ENCODE data around the gene DOK7.
"Not testable (repeated sequence)": the region's sequence is repeated elsewhere in the genome, so short reads cannot be mapped to it uniquely, and the experiment has no call there.

Gene DOK7

GRCh38 chr4:3532751-3533422 lies 69.8 kb downstream of the DOK7 start:
- FAIRE-seq (no peak), DNase-seq (ENCODE audit: insufficient read length, low spot score) (no peak)
- TF ChIP-seq POU2F2 (IDR thresholded peaks at IDR 0.05; ENCODE audit: low read depth, low read length): no peak
- no peak for TF ChIP-seq SPI1 (IDR thresholded peaks at IDR 0.05; ENCODE audit: low read depth, low read length)
- no peak for TF ChIP-seq POLR2AphosphoS5 (IDR thresholded peaks at IDR 0.05; ENCODE audit: low read depth, low read length)
- no peak for TF ChIP-seq PAX5 (IDR thresholded peaks at IDR 0.05; ENCODE audit: insufficient read depth, low read length, severe bottlenecking)
- no peak for TF ChIP-seq TAF1 (IDR thresholded peaks at IDR 0.05; ENCODE audit: low read depth, low read length)
- no peak for TF ChIP-seq POLR2A (IDR thresholded peaks at IDR 0.05; ENCODE audit: low read depth, low read length)

- FAIRE-seq (no peak), DNase-seq (ENCODE audit: insufficient read length, low spot score) (no peak)
- TF ChIP-seq TAF1 (IDR thresholded peaks at IDR 0.05; ENCODE audit: low read depth, low read length) (no peak), POLR2AphosphoS5 (IDR thresholded peaks at IDR 0.05; ENCODE audit: low read depth, low read length) (no peak), POLR2A (IDR thresholded peaks at IDR 0.05; ENCODE audit: low read depth, low read length) (no peak), PAX5 (IDR thresholded peaks at IDR 0.05; ENCODE audit: insufficient read depth, low read length, severe bottlenecking) (no peak), POU2F2 (IDR thresholded peaks at IDR 0.05; ENCODE audit: low read depth, low read length) (no peak), SPI1 (IDR thresholded peaks at IDR 0.05; ENCODE audit: low read depth, low read length) (no peak)
Observed at GRCh38 chr4:3533423-3533820, 70.3 kb downstream of the DOK7 start.

- not testable (repeated sequence) for DNase-seq (ENCODE audit: insufficient read length, low spot score); FAIRE-seq
Observed at GRCh38 chr4:3535812-3536211, 72.7 kb downstream of the DOK7 start.

GRCh38 chr4:3538906-3539305 lies 75.8 kb downstream of the DOK7 start:
- not testable (repeated sequence) for DNase-seq (ENCODE audit: insufficient read length, low spot score); FAIRE-seq

GRCh38 chr4:3543415-3543814 lies 80.3 kb downstream of the DOK7 start:
- not testable (repeated sequence) for FAIRE-seq

More at GRCh38 chr4:3543415-3543814, 80.3 kb downstream of the DOK7 start:
- not testable (repeated sequence) for DNase-seq (ENCODE audit: insufficient read length, low spot score)
